ENCODE data around the gene NR3C1. TPM values are rescaled to one million over a fixed set of nuclear protein-coding genes. Genes with fewer than 3 reads are reported as not detected.

The NR3C1 gene
- total RNA-seq, 4 donors from 2014 or later: 29.7 to 79.2 (median 38.9) TPM

GRCh38 chr5:143312822-143313221 lies 90.7 kb downstream of the NR3C1 start:
- Histone ChIP-seq H3K4me1 (no peaks in the 10 kb centered on the region), H3K27me3 (no peaks in the 10 kb centered on the region), H3K27ac (no peak overlapping the region), H3K36me3 (peaks cover 0 to 22% (median 0%) of the 10 kb centered on the region in 3 donors), H3K4me3 (no peak overlapping the region), H3K9me3 (no peaks in the 10 kb centered on the region)
- TF ChIP-seq CTCF (IDR thresholded peaks at IDR 0.05): no peak
- TF ChIP-seq POLR2A (IDR thresholded peaks at IDR 0.05): no peak
- DNase-seq: no peak

DNA sequence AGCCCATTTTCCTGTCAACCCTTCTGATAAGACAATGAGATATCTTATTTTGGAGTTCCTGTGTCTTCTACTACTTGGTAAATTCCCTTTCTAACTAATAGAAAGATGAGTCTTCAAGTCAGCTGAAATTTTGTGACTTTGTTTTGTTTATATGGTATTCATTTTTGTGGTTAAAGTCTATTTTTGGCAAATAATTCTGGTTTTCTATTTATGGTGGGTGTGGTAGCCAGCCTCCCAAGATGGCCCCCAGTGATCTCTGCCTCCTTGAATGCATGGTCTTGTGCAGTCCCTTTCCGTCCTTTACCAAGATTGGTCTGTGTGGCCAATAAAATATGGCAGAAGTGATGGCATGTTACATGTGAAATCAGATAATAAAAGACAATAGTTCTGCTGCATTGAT lies 91.5 kb downstream of the NR3C1 start:
- no peak for DNase-seq
- no peak for TF ChIP-seq POLR2A (IDR thresholded peaks at IDR 0.05)
- TF ChIP-seq CTCF (IDR thresholded peaks at IDR 0.05): no peak
- Histone ChIP-seq H3K4me1 (no peaks in the 10 kb centered on the region), H3K36me3 (peaks cover 0 to 22% (median 0%) of the 10 kb centered on the region in 3 donors), H3K4me3 (no peak overlapping the region), H3K27ac (no peak overlapping the region), H3K27me3 (no peaks in the 10 kb centered on the region), H3K9me3 (no peaks in the 10 kb centered on the region)

- peaks cover 0 to 22% (median 0%) of the 10 kb centered on the region in 3 donors for H3K36me3 ChIP-seq
- H3K27ac ChIP-seq: no peak overlapping the region
- no peaks in the 10 kb centered on the region for H3K4me1 ChIP-seq
- no peak for DNase-seq
- TF ChIP-seq POLR2A (IDR thresholded peaks at IDR 0.05) (no peak), CTCF (IDR thresholded peaks at IDR 0.05) (no peak)
- H3K9me3 ChIP-seq: no peaks in the 10 kb centered on the region
- no peaks in the 10 kb centered on the region for H3K27me3 ChIP-seq
- H3K4me3 ChIP-seq: no peak overlapping the region
Measured at GRCh38 chr5:143311428-143311827, 92.1 kb downstream of the NR3C1 start.

GRCh38 chr5:143309661-143310431 lies 93.6 kb downstream of the NR3C1 start:
- Histone ChIP-seq H3K27ac (no peak overlapping the region), H3K36me3 (peaks cover 0 to 27% (median 0%) of the 10 kb centered on the region in 3 donors), H3K4me3 (no peak overlapping the region), H3K4me1 (no peaks in the 10 kb centered on the region), H3K9me3 (no peaks in the 10 kb centered on the region), H3K27me3 (no peaks in the 10 kb centered on the region)
- DNase-seq: no peak
- TF ChIP-seq POLR2A (IDR thresholded peaks at IDR 0.05) (no peak), CTCF (IDR thresholded peaks at IDR 0.05) (no peak)

- no peak overlapping the region for H3K27ac ChIP-seq
- peaks cover 0 to 27% (median 0%) of the 10 kb centered on the region in 3 donors for H3K36me3 ChIP-seq
Measured at GRCh38 chr5:143308731-143309130, 94.8 kb downstream of the NR3C1 start.

More at GRCh38 chr5:143308731-143309130, 94.8 kb downstream of the NR3C1 start:
- Histone ChIP-seq H3K27me3 (no peaks in the 10 kb centered on the region), H3K9me3 (no peaks in the 10 kb centered on the region), H3K4me1 (no peaks in the 10 kb centered on the region), H3K4me3 (no peak overlapping the region)
- no peak for DNase-seq
- TF ChIP-seq CTCF (IDR thresholded peaks at IDR 0.05): no peak
- TF ChIP-seq POLR2A (IDR thresholded peaks at IDR 0.05): no peak
